Activated naive CD4-positive, alpha-beta T cell treated with anti-CD3 and anti-CD28 coated beads, Interleukin-2, amount 10 ng/mL, durations not matched to agents 7 days and 5 days (primary cell): ENCODE measurements around the gene GMPR2.

Source experiments
- CTCF ChIA-PET: fragments of 350-600 bp; sonication (Branson Sonifier 250); formaldehyde crosslinking; loops from one replicate; lab custom pipeline; 2021; ENCODE audit warnings: antibody characterized with exemption; lab: Charles Lee
- DNase-seq: peaks from one replicate; pipeline ENCODE4 v3.0.0-alpha.2; 2020
- H3K27ac Mint-ChIP-seq: one replicate; pipeline ENCODE4 v1.8.0; 2021; ENCODE audit warnings: mild to moderate bottlenecking, moderate library complexity, mixed read lengths
- H3K27me3 Mint-ChIP-seq: one replicate; pipeline ENCODE4 v1.8.0; 2021; ENCODE audit warnings: mild to moderate bottlenecking, mixed read lengths
- H3K36me3 Mint-ChIP-seq: one replicate; pipeline ENCODE4 v1.8.0; 2021; ENCODE audit warnings: mixed read lengths
- H3K4me1 Mint-ChIP-seq: one replicate; pipeline ENCODE4 v1.8.0; 2021; ENCODE audit warnings: mixed read lengths
- H3K4me3 Mint-ChIP-seq: one replicate; pipeline ENCODE4 v1.8.0; 2021; ENCODE audit warnings: mild to moderate bottlenecking, moderate library complexity, mixed read lengths
- H3K9me3 Mint-ChIP-seq: one replicate; pipeline ENCODE4 v1.8.0; 2021; ENCODE audit warnings: mixed read lengths

The GMPR2 gene

GRCh38 chr14:24255438-24255837, 22.7 kb downstream of the GMPR2 start:
- Mint-ChIP-seq H3K4me3 (no peak overlapping the region), H3K36me3 (peaks cover 5% of the 10 kb centered on the region), H3K27me3 (no peaks in the 10 kb centered on the region), H3K27ac (no peak overlapping the region), H3K9me3 (no peaks in the 10 kb centered on the region), H3K4me1 (peaks cover 12% of the 10 kb centered on the region)
- CTCF ChIA-PET: interaction anchor here (1.0 kb wide), 1 partner anchor 41 kb away, joined by 4 read pairs; no protein-coding TSS in a partner anchor
- no peak for DNase-seq

DNA sequence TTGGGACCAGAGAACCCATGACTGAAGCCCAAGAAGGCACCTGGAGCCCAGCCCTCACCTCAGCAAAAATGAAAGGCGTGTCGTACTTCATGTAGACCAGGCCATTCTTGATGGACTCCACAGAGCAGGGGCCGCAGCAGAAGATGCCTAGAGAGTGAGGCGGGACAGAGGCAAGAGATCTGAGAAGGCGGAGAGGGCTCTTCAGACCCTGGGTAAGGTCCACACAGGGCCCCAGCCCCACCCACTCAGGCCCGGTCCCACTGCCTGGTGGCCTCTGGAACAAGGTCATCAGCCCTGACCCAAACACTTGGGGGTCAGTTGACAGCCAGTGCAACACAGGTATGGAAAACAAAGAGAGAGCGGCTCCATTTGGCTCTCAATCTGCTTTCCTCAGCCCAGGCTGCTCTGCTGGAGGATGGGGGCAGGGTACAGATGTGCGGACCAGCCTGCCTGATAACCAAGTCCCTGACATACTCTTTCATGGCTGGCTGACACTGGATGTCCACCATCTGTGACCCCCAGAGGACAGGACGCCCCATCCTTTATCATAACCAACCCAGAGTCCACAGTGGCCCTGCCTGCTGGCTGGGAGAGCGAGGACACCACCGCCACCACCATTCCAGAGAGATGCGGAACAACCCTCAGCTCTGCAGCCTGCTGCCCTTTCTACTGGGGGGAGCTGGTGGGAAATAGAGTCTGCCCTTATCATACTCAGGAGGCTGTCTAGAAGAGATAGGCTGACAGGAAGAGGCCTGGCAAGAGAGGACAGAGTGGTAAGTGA, 23.4 kb downstream of the GMPR2 start:
- no peak overlapping the region for H3K27ac Mint-ChIP-seq
- DNase-seq: no peak
- H3K27me3 Mint-ChIP-seq: no peaks in the 10 kb centered on the region
- peaks cover 5% of the 10 kb centered on the region for H3K36me3 Mint-ChIP-seq
- CTCF ChIA-PET: interaction anchor here (1.0 to 1.1 kb wide), 3 partner anchors 40 to 52 kb away, joined by 3 to 4 read pairs (median 4); no protein-coding TSS in a partner anchor
- no peaks in the 10 kb centered on the region for H3K9me3 Mint-ChIP-seq
- peaks cover 5% of the 10 kb centered on the region for H3K4me1 Mint-ChIP-seq
- H3K4me3 Mint-ChIP-seq: no peak overlapping the region

GRCh38 chr14:24256960-24257359, 24.2 kb downstream of the GMPR2 start:
- no peak overlapping the region for H3K4me3 Mint-ChIP-seq
- no peak overlapping the region for H3K27ac Mint-ChIP-seq

DNA sequence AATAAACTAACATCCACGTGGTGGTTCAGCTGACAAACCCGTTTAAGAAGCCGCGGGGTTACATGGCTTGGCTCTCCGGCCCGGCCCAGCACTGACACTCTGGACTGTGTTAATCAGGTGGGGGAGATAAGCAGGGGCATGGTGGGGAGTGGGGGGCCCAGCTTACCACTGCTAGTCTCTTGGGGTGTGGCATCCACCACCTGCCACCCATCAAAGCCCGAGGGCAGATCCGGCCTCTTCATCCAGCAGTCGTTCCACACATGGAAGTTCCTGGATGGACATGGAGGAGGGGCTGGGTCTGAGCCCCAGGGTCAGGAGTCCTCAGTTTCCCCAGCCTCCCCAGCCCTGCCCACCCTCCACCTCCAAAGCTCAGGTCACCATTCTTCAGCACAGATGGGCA, 25.4 kb downstream of the GMPR2 start:
- H3K4me3 Mint-ChIP-seq: no peak overlapping the region
- peaks cover 5% of the 10 kb centered on the region for H3K36me3 Mint-ChIP-seq
- no peak overlapping the region for H3K27ac Mint-ChIP-seq
- no peaks in the 10 kb centered on the region for H3K27me3 Mint-ChIP-seq
- CTCF ChIA-PET: interaction anchor here (0.8 to 1.3 kb wide), 2 partner anchors 15 to 52 kb away, joined by 3 to 5 read pairs; partner anchors contain the start of genes LTB4R2 and TINF2
- H3K9me3 Mint-ChIP-seq: no peaks in the 10 kb centered on the region
- no peaks in the 10 kb centered on the region for H3K4me1 Mint-ChIP-seq
- no peak for DNase-seq

More at GRCh38 chr14:24256960-24257359, 24.2 kb downstream of the GMPR2 start:
- no peak for DNase-seq
- Mint-ChIP-seq H3K9me3 (no peaks in the 10 kb centered on the region), H3K36me3 (peaks cover 5% of the 10 kb centered on the region), H3K27me3 (no peaks in the 10 kb centered on the region), H3K4me1 (no peaks in the 10 kb centered on the region)
- CTCF ChIA-PET: interaction anchor here (1.0 to 1.3 kb wide), 3 partner anchors 14 to 52 kb away, joined by 3 to 5 read pairs (median 4); partner anchors contain the start of gene TINF2

DNA sequence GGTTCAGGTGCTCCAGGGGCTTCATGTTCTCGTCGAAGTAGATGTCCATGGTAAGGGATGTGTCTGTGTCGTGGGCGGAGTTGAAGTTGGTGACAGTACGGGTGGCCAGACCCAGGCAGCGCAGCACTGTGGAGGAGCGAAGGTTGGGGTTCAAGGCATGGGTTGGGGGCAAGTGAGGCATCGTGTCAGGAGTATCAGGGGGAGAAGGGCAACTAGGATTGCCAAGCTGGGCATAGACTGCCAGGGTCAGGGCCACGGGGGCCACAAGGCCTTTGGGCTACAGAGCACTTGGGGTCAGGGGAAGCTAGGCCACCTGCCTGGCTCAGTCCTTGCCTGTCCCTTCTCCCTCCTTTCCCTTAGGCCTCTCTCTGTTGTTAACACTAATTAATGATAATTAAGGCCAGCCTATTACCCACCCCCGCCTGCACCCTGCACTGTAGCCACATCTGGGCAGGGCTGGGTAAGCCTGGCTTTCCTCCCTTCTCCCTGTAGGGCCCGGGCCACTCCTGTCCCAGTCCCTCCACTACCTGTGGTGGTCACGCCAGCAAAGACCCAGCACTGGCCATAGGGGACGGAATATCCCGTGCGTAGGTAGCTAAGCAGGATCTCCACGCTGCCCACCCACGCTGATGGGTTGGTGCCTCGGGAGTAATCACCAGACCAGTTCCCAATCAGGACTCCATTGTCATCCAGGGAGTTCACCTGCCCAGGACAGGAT, 26.0 kb downstream of the GMPR2 start:
- no peaks in the 10 kb centered on the region for H3K9me3 Mint-ChIP-seq
- CTCF ChIA-PET: interaction anchor here (0.8 to 1.3 kb wide), 2 partner anchors 16 to 51 kb away, joined by 3 to 5 read pairs; partner anchors contain the start of genes LTB4R2 and TINF2
- H3K4me1 Mint-ChIP-seq: no peaks in the 10 kb centered on the region
- H3K27ac Mint-ChIP-seq: no peak overlapping the region
- peaks cover 5% of the 10 kb centered on the region for H3K36me3 Mint-ChIP-seq
- H3K4me3 Mint-ChIP-seq: no peak overlapping the region
- H3K27me3 Mint-ChIP-seq: no peaks in the 10 kb centered on the region
- DNase-seq: no peak

DNA sequence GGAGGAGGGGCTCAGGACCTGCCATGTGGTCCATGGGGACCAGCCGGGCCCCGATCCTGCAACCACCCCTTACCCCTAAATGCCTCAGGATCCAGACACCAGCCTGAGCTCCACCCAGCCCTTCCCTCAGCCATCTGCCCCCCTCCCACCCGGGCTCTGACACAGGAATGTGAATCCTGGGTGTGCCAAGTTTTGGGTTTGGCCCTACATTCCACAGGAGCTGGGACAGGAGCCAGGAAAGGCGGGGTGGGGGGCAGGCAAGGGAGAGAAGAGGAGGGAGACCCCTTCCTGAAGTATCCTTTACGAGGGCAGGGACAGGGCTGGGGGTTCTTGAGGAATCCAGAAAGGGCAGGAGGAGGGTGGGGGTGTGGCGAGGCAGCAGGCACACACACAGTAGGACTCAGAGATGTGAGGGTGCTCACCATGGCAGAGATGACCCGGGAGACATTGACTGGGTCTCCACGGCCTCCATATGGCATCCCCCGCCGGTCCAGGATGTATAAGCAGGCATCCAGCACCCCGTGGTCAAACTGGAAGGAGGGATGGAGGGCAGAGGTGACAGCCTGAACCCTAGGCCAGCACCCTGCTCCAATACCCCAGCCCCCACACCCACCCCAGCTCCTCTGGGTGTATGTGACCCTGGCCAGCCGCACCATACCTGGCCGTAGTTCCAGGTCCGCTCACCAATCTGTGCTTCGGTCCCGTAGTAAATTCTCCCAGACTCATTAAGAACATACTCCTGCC, 26.7 kb downstream of the GMPR2 start:
- CTCF ChIA-PET: no interaction called here
- no peak for DNase-seq
- no peak overlapping the region for H3K4me3 Mint-ChIP-seq
- H3K27me3 Mint-ChIP-seq: no peaks in the 10 kb centered on the region
- H3K4me1 Mint-ChIP-seq: no peaks in the 10 kb centered on the region
- no peak overlapping the region for H3K27ac Mint-ChIP-seq
- H3K9me3 Mint-ChIP-seq: no peaks in the 10 kb centered on the region
- no peaks in the 10 kb centered on the region for H3K36me3 Mint-ChIP-seq

- CTCF ChIA-PET: interaction anchor here (1.5 kb wide), 1 partner anchor 18 kb away, joined by 3 read pairs; the partner anchor contains the start of gene TINF2
- Mint-ChIP-seq H3K27me3 (no peaks in the 10 kb centered on the region), H3K27ac (no peak overlapping the region), H3K4me1 (no peaks in the 10 kb centered on the region), H3K4me3 (no peak overlapping the region), H3K9me3 (no peaks in the 10 kb centered on the region), H3K36me3 (peaks cover 2% of the 10 kb centered on the region)
- DNase-seq: no peak
These were observed 27.5 kb downstream of the GMPR2 start for GRCh38 chr14:24260026-24260779.

GRCh38 chr14:24260780-24261157, 28.0 kb downstream of the GMPR2 start:
- no peak overlapping the region for H3K4me3 Mint-ChIP-seq
- CTCF ChIA-PET: interaction anchor here (1.5 kb wide), 1 partner anchor 18 kb away, joined by 3 read pairs; the partner anchor contains the start of gene TINF2
- peaks cover 2% of the 10 kb centered on the region for H3K36me3 Mint-ChIP-seq
- no peaks in the 10 kb centered on the region for H3K27me3 Mint-ChIP-seq
- H3K4me1 Mint-ChIP-seq: no peaks in the 10 kb centered on the region
- no peak for DNase-seq
- H3K9me3 Mint-ChIP-seq: no peaks in the 10 kb centered on the region
- no peak overlapping the region for H3K27ac Mint-ChIP-seq

DNA sequence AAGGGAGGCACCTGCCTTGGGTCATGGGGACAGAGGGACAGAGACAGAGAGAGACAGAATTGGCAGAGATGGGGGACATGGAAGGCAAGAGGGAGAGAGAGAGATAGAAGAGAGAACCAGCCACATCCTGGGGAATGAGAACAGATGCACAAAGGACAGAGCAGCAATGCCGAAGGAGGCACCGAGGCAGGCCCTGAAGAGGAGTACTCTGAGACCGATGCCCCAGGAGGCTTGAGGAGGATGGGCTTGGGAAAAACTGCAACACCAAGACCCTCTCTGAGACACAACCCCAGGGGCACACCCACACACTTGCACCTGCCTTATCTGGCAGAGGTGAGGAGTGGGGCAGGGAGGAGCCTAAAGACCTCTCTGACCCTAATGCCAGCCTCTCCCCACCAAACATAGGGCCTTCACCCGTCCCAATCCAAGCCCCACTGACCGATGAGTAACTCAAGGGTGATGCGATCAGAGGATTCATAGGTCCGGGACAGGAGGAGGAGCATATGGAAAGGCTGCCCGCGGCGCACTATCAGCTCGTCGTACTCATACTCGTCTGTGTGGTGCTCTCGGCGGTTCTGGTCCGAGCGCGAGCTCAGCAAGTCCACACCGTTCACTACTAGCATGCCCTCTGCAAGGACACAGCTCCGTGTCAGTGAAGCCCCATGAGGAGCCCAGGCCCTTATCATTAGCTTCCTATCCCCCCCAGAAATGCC, 28.7 kb downstream of the GMPR2 start:
- H3K27me3 Mint-ChIP-seq: no peaks in the 10 kb centered on the region
- H3K36me3 Mint-ChIP-seq: peaks cover 4% of the 10 kb centered on the region
- CTCF ChIA-PET: interaction anchor here (1.5 kb wide), 1 partner anchor 19 kb away, joined by 3 read pairs; the partner anchor contains the start of gene TINF2
- DNase-seq: no peak
- no peak overlapping the region for H3K27ac Mint-ChIP-seq
- H3K4me1 Mint-ChIP-seq: no peaks in the 10 kb centered on the region
- no peaks in the 10 kb centered on the region for H3K9me3 Mint-ChIP-seq
- H3K4me3 Mint-ChIP-seq: no peak overlapping the region

GRCh38 chr14:24261969-24262327, 29.2 kb downstream of the GMPR2 start:
- no peak overlapping the region for H3K4me3 Mint-ChIP-seq
- CTCF ChIA-PET: no interaction called here
- DNase-seq: no peak
- H3K9me3 Mint-ChIP-seq: no peaks in the 10 kb centered on the region
- H3K27ac Mint-ChIP-seq: no peak overlapping the region
- H3K36me3 Mint-ChIP-seq: peaks cover 9% of the 10 kb centered on the region
- H3K27me3 Mint-ChIP-seq: no peaks in the 10 kb centered on the region
- H3K4me1 Mint-ChIP-seq: no peaks in the 10 kb centered on the region

DNA sequence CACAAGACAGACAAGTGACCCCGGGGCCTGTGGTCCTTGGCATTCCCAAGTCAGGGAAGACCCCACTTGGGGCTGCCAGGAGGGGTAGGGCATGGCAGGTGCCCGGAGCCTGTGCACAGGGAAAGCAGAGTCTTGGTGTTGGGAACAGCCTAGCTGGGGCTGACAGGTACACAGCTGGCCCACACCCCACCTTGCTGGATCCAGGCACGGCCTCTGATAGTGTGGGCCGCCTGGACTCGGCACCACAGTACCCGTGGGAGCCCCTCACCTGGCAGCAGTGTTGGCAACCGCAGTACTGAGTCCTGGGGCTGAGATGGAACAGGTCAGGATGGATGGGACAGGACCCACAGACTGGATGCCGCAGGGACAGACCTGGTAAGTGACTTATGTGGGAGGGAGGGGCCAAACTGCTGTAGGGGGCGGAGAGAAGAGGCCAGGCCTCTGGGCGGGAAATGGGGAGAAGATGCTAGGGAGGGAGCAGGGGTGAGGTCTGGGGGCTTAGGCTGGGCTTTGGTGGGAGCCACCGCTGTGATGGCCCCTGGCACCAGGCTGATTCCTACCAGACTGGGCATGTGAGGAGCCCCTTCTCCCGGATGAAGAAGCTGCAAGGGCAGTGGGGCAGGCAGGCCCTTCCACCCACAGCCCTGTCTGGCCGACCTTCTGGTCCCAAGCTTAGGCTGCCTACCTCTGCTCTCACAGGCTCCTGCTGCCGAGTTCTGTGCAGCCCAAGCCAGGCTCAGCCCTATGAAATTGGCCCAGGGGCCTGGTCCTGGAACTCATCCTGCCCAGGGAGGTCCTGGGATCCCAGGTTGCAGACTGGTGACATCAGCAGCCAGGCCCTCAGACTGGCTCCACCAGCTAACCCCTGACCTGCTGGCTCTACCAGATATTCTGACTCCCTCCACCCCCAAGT, 30.3 kb downstream of the GMPR2 start, which contains the start of gene TGM1:
TSS of gene TGM1 (minus strand) at position 357 of the 913 bp plus-strand sequence. CDS start 825 bp downstream, outside the sequence.
- no peak within 1 kb of the TSS for H3K4me3 Mint-ChIP-seq
- peaks cover 15% of the 10 kb centered on the region for H3K36me3 Mint-ChIP-seq
- H3K9me3 Mint-ChIP-seq: no peaks in the 10 kb centered on the region
- DNase-seq: no peak
- no peaks in the 10 kb centered on the region for H3K4me1 Mint-ChIP-seq
- H3K27me3 Mint-ChIP-seq: no peaks in the 10 kb centered on the region
- H3K27ac Mint-ChIP-seq: no peak within 1 kb of the TSS
- CTCF ChIA-PET: no interaction called here

DNA sequence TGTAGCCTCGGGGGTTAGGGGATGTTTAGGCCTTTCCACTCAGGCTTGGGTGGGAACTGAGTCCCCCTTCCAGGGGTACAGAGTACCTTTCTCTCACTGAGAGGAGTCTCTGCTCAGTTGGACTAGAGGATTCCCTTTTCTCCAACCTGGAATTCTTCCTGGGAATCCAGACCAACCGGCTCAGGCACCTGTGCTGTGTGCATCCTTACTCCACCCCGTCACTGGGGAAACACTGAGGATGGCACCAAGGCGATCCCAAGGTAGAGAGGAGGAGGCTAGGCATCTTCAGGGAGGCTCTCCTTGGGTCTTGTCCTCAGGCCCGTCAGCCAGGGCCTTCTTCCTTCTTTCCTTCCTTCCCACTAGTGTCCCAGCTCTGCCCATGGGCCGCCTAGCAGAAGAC, 31.1 kb downstream of the GMPR2 start:
- Mint-ChIP-seq H3K27ac (no peak overlapping the region), H3K9me3 (no peaks in the 10 kb centered on the region), H3K4me3 (no peak overlapping the region), H3K4me1 (no peaks in the 10 kb centered on the region), H3K27me3 (no peaks in the 10 kb centered on the region), H3K36me3 (peaks cover 15% of the 10 kb centered on the region)
- DNase-seq: no peak
- CTCF ChIA-PET: no interaction called here
